ENCODE results near the gene GTF2IRD1.
"Not testable (repeated sequence)": the region's sequence is repeated elsewhere in the genome, so short reads cannot be mapped to it uniquely, and the experiment has no call there.

GTF2IRD1 gene

GRCh38 chr7:74489997-74490945 lies 36.6 kb downstream of the GTF2IRD1 start:
- no peak for DNase-seq (ENCODE audit: low read depth)

GRCh38 chr7:74491490-74491889 lies 37.8 kb downstream of the GTF2IRD1 start:
- not testable (repeated sequence) for DNase-seq (ENCODE audit: low read depth)

GRCh38 chr7:74493295-74493694 lies 39.6 kb downstream of the GTF2IRD1 start:
- DNase-seq (ENCODE audit: low read depth), result no peak

GRCh38 chr7:74494076-74494548 lies 40.4 kb downstream of the GTF2IRD1 start:
- no peak for DNase-seq (ENCODE audit: low read depth)

GRCh38 chr7:74495112-74496086 lies 41.7 kb downstream of the GTF2IRD1 start:
- DNase-seq (ENCODE audit: low read depth), result no peak

- no peak for DNase-seq (ENCODE audit: low read depth)
These were observed 42.6 kb downstream of the GTF2IRD1 start for GRCh38 chr7:74496272-74496671.

GRCh38 chr7:74496773-74497172 lies 43.1 kb downstream of the GTF2IRD1 start:
- DNase-seq (ENCODE audit: low read depth), result not testable (repeated sequence)

- DNase-seq (ENCODE audit: low read depth), result no peak
These were observed 44.6 kb downstream of the GTF2IRD1 start for GRCh38 chr7:74498354-74498753.

- DNase-seq (ENCODE audit: low read depth), result no peak
These were observed 45.5 kb downstream of the GTF2IRD1 start for GRCh38 chr7:74498996-74499834.

- DNase-seq (ENCODE audit: low read depth), result no peak
These were observed 46.2 kb downstream of the GTF2IRD1 start for GRCh38 chr7:74499835-74500388.

- no peak for DNase-seq (ENCODE audit: low read depth)
These were observed 47.6 kb downstream of the GTF2IRD1 start for GRCh38 chr7:74501298-74501697.

GRCh38 chr7:74502216-74502891 lies 48.6 kb downstream of the GTF2IRD1 start:
- DNase-seq (ENCODE audit: low read depth), result no peak

GRCh38 chr7:74503061-74503460 lies 49.4 kb downstream of the GTF2IRD1 start:
- no peak for DNase-seq (ENCODE audit: low read depth)

GRCh38 chr7:74503943-74504342 lies 50.2 kb downstream of the GTF2IRD1 start:
- no peak for DNase-seq (ENCODE audit: low read depth)

GRCh38 chr7:74505471-74506324 lies 52.0 kb downstream of the GTF2IRD1 start:
- DNase-seq (ENCODE audit: low read depth), result no peak

- no peak for DNase-seq (ENCODE audit: low read depth)
These were observed 52.6 kb downstream of the GTF2IRD1 start for GRCh38 chr7:74506325-74506724.

GRCh38 chr7:74507538-74508319 lies 54.0 kb downstream of the GTF2IRD1 start:
- no peak for DNase-seq (ENCODE audit: low read depth)

- DNase-seq (ENCODE audit: low read depth), result not testable (repeated sequence)
These were observed 55.7 kb downstream of the GTF2IRD1 start for GRCh38 chr7:74509453-74509852.

- DNase-seq (ENCODE audit: low read depth), result no peak
These were observed 57.6 kb downstream of the GTF2IRD1 start for GRCh38 chr7:74511345-74511744.

Measured in stimulated activated CD4-positive, alpha-beta T cell treated with anti-CD3 and anti-CD28 coated beads, Interleukin-2, amount 100 ng/mL, for 4 hours (primary cell).